RWPE2 (cell line): ENCODE data around the gene OVOL2.
"Not testable (repeated sequence)": the region's sequence is repeated elsewhere in the genome, so short reads cannot be mapped to it uniquely, and the experiment has no call there.

Experiments
- ATAC-seq: fragments of 200-7000 bp; cut with Tn5 transposase; 3 replicates; pipeline ENCODE4 v1.9.1; 2021; ENCODE audit warnings: low read depth
- DNase-seq: peaks from one replicate; pipeline ENCODE4 v3.0.0-alpha.2; 2020; ENCODE audit warnings: low spot score
- H3K27ac ChIP-seq: fragments of 450-650 bp; 2 replicates; pipeline ENCODE4 v1.5.1; 2017; ENCODE audit warnings: mild to moderate bottlenecking; ENCODE audit not compliant: poor library complexity, severe bottlenecking
- H3K27me3 ChIP-seq: fragments of 250-450 bp; sonication (Bioruptor Pico); 2 replicates; pipeline ENCODE4 v1.5.1; 2021; ENCODE audit warnings: mild to moderate bottlenecking, moderate library complexity; ENCODE audit not compliant: insufficient read depth, poor library complexity, severe bottlenecking
- H3K36me3 ChIP-seq: fragments of 250-450 bp; sonication (Bioruptor Pico); 2 replicates; pipeline ENCODE4 v1.5.1; 2020; ENCODE audit warnings: low read depth, mild to moderate bottlenecking, moderate library complexity
- H3K4me1 ChIP-seq: fragments of 250-450 bp; sonication (Bioruptor Pico); 2 replicates; pipeline ENCODE4 v1.5.1; 2021; ENCODE audit warnings: mild to moderate bottlenecking, moderate library complexity; ENCODE audit not compliant: insufficient read depth, poor library complexity, severe bottlenecking
- H3K4me3 ChIP-seq: fragments of 250-450 bp; sonication (Bioruptor Pico); 2 replicates; pipeline ENCODE4 v1.5.1; 2021; ENCODE audit warnings: mild to moderate bottlenecking, moderate library complexity; ENCODE audit not compliant: severe bottlenecking
- H3K9me3 ChIP-seq: fragments of 250-450 bp; sonication (Bioruptor Pico); 2 replicates; pipeline ENCODE4 v1.5.1; 2021; ENCODE audit warnings: mild to moderate bottlenecking, moderate library complexity; ENCODE audit not compliant: severe bottlenecking
- TF ChIP-seq, protein P1 (sequence below): fragments of 450-650 bp; IDR thresholded peaks from one replicate; pipeline ENCODE4 v1.5.1; 2017; ENCODE audit warnings: mild to moderate bottlenecking, moderate library complexity; ENCODE audit not compliant: poor library complexity, severe bottlenecking

OVOL2 gene

DNA sequence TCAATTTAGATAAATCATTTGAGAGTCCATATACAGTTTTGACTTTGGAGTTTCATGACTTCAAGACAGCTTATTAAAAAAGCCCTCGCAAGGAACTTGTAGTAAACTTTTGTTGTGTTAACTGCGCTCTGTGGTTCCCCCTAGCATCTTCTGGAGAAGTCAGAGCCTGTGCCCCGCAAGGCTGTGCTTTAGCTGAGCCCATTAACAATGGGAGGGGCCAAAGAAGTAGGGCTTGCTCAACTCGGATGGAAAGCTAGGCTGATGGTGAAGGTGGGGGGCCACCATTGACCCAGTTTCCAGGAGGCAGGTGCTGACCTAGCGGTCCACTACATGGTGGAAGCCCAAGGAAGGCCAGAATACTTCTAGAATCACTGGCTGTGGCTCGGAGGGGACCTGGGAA lies 29.3 kb upstream of the OVOL2 start:
- ATAC-seq (no peak), DNase-seq (no peak)
- no peaks in the 10 kb centered on the region for H3K36me3 ChIP-seq
- H3K4me1 ChIP-seq = no peaks in the 10 kb centered on the region
- TF ChIP-seq, protein P1, sequence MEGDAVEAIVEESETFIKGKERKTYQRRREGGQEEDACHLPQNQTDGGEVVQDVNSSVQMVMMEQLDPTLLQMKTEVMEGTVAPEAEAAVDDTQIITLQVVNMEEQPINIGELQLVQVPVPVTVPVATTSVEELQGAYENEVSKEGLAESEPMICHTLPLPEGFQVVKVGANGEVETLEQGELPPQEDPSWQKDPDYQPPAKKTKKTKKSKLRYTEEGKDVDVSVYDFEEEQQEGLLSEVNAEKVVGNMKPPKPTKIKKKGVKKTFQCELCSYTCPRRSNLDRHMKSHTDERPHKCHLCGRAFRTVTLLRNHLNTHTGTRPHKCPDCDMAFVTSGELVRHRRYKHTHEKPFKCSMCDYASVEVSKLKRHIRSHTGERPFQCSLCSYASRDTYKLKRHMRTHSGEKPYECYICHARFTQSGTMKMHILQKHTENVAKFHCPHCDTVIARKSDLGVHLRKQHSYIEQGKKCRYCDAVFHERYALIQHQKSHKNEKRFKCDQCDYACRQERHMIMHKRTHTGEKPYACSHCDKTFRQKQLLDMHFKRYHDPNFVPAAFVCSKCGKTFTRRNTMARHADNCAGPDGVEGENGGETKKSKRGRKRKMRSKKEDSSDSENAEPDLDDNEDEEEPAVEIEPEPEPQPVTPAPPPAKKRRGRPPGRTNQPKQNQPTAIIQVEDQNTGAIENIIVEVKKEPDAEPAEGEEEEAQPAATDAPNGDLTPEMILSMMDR = no peak
- no peaks in the 10 kb centered on the region for H3K9me3 ChIP-seq
- no peaks in the 10 kb centered on the region for H3K27me3 ChIP-seq
- no peak overlapping the region for H3K4me3 ChIP-seq
- no peak overlapping the region for H3K27ac ChIP-seq

DNA sequence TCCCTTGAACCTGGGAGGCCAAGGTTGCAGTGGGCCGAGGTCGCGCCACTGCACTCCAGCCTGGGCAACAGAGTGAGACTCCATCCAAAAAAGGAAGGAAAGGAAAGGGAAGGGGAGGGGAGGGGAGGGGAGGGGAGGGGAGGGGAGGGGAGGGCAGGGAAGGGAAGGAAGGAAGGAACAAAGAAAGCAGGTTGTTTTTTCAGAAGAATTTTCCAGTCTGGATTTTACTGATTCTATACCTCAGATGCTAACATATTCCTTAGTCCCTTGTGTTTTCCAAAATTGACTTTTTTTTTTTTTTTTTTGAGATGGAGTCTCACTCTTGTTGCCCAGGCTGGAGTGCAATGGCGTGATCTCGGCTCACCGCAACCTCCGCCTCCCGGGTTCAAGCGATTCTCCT lies 23.1 kb upstream of the OVOL2 start:
- H3K9me3 ChIP-seq, ATAC-seq: not testable (repeated sequence)

DNA sequence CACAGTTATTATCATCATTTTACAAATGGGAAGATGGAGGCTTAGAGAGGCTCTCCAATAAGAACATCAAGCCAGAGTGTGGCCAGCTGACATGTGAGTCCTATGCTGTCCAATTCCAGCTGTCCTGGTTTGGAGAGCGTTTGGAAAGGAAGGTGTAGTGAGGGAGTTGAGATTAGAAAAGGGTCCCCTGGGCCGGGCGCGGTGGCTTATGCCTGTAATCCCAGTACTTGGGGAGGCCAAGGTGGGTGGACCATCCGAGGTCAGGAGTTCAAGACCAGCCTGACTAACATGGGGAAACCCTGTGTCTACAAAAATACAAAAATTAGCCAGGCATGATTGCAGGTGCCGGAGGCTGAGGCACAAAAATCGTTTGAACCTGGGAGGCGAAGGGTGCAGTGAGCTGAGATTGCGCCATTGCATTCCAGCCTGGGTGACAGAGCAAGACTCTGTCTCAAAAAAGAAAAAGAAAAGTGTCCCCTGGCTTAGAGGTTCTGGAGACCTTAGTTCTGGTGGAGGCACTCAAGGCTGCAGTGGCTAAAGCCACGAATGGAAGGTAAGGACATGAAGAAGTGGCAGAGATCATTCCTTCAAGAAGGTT lies 22.1 kb upstream of the OVOL2 start:
- H3K27me3 ChIP-seq = no peaks in the 10 kb centered on the region
- no peaks in the 10 kb centered on the region for H3K9me3 ChIP-seq
- DNase-seq = no peak

More for the DNA sequence above, 23.1 kb upstream of the OVOL2 start:
- not testable (repeated sequence) for H3K27me3 ChIP-seq, H3K4me3 ChIP-seq, H3K36me3 ChIP-seq, DNase-seq, H3K27ac ChIP-seq, H3K4me1 ChIP-seq

DNA sequence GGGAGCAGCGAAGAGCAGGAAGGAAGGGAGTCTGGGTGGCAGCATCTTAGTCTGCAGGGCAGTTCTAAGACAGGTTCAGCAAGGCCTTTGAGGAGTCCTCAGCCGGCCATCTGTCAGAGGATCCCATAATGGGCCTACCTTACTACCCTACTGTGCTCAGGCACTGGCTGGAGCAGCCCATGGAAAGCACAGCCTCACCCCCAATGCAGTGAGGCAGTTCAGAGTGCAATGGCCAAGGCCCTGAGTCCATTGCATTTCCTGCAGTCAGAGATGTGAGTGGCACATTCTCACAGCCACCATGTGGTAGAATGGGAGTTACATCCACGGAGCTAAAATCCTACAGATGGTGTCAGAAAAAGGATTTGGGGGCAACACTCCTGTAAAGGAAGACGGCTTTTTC lies 19.4 kb upstream of the OVOL2 start:
- H3K27me3 ChIP-seq = no peaks in the 10 kb centered on the region
- TF ChIP-seq, protein P1 = no peak
- H3K4me3 ChIP-seq = no peak overlapping the region
- ATAC-seq = 0 out of 3 replicates have a peak, but pooled peaks have one; percentile 12
- H3K4me1 ChIP-seq = no peaks in the 10 kb centered on the region
- no peaks in the 10 kb centered on the region for H3K9me3 ChIP-seq
- no peaks in the 10 kb centered on the region for H3K36me3 ChIP-seq
- no peak for DNase-seq
- H3K27ac ChIP-seq = no peak overlapping the region

More for the DNA sequence above, 22.1 kb upstream of the OVOL2 start:
- H3K4me3 ChIP-seq = no peak overlapping the region
- no peaks in the 10 kb centered on the region for H3K36me3 ChIP-seq
- no peaks in the 10 kb centered on the region for H3K4me1 ChIP-seq
- TF ChIP-seq, protein P1 = no peak
- ATAC-seq = no peak
- H3K27ac ChIP-seq = no peak overlapping the region

DNA sequence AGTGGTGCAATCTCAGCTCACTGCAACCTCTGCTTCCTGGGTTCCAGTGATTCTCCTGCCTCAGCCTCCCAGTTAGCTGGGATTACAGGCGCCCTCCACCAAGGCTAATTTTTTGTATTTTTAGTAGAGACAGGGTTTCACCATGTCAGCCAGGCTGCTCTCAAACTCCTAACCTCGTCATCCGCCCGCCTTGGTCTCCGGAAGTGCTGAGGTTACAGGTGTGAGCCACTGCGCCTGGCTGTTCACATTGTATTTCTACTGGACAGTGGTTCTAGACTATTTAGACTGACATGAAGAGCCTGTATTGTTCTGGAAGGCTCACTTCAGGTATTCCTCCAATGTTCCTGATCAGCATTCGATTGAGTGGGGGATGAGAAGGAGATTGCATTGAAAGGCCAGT lies 14.8 kb upstream of the OVOL2 start:
- no peak overlapping the region for H3K27ac ChIP-seq
- no peaks in the 10 kb centered on the region for H3K36me3 ChIP-seq
- H3K4me3 ChIP-seq = no peak overlapping the region
- H3K9me3 ChIP-seq = no peaks in the 10 kb centered on the region
- TF ChIP-seq, protein P1 = no peak
- H3K4me1 ChIP-seq = no peaks in the 10 kb centered on the region
- no peak for ATAC-seq
- DNase-seq = no peak
- H3K27me3 ChIP-seq = no peaks in the 10 kb centered on the region
